ENCODE measurements around the gene BICD1.

GRCh38 chr12:32087306-32087705, 19.3 kb upstream of the BICD1 start:
- TF ChIP-seq POLR2A (IDR thresholded peaks at IDR 0.05; ENCODE audit: low read length) (no peak), GATA1 (IDR thresholded peaks at IDR 0.05; ENCODE audit: low read depth, low read length) (no peak)

Measured in erythroblast (primary cell).